Adipose tissue (tissue), 3 donors: ENCODE data around the gene SEPHS1. TPM values are rescaled to one million over a fixed set of nuclear protein-coding genes. Genes with fewer than 3 reads are reported as not detected.

Source experiments
- H3K27ac ChIP-seq: one replicate; pipeline ENCODE4 v1.5.1; 2013; ENCODE audit warnings: low read depth, low read length
- WGBS, 3 donors: extraction: QIAGEN DNeasy Blood & Tissue Kit; methylation state at CpG; one replicate each; pipeline ENCODE4 v1.1.7; 2013; 5-methylcytosine and 5-hydroxymethylcytosine counted together
- polyA plus RNA-seq, 3 donors: library from polyadenylated mRNA; stranded (reverse); fragments of 200-250 nt; gene quantifications; one replicate each; pipeline ENCODE4 v1.2.3, GENCODE V29; 2013
- donor health status: healthy with polysubstance abuse.
- donor health status: Bipolar disorder and iron deficiency.
- donor health status: healthy.

The SEPHS1 gene
- polyA plus RNA-seq, 3 donors: 22.9 to 43.0 (median 39.8) TPM

DNA sequence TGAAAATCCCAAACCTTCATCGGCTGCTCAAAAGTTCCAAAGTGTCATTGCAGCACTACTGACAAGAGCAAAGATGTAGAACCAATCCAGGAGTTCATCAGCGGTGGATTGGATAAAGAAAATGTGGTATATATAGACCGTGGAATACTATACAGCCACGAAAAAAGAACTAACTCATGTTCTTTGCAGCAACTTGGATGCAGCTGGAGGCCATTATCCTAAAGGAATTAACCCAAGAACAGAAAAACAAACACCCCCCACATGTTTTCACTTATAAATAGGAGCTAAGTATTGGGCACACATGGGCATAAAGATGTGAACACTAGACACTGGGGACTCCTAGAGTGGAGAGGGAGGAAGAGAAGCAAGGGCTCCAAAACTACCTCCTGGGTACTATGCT, 79.8 kb downstream of the SEPHS1 start:
- 72 to 93% (median 75%) methylated on average over 4 of the region's 4 CpGs for WGBS, 3 donors
- no peak overlapping the region for H3K27ac ChIP-seq

Other genes starting within 250 kb of the SEPHS1 start
- 100 to 1,000 TPM in 1 of 3 donors, 10 to 100 TPM in 2; 25.3 to 110 (median 99.8) TPM for gene OPTN, start 248.1 kb downstream of the SEPHS1 start, polyA plus RNA-seq
- gene MCM10, start 186.7 kb downstream of the SEPHS1 start, polyA plus RNA-seq: 1 to 10 TPM in 1 of 3 donors, under 1 TPM in 2; 0.06 to 1.6 (median 0.71) TPM
- gene UCMA, start 113.9 kb downstream of the SEPHS1 start, polyA plus RNA-seq: not detected
- 10 to 100 TPM; 16.2 to 71.3 (median 52.1) TPM for gene PHYH, start 48.2 kb downstream of the SEPHS1 start, polyA plus RNA-seq
- gene BEND7, start 180.7 kb upstream of the SEPHS1 start, polyA plus RNA-seq: 1 to 10 TPM; 3.8 to 7.7 (median 6.1) TPM
- gene PRPF18, start 238.7 kb upstream of the SEPHS1 start, polyA plus RNA-seq: 10 to 100 TPM in 2 of 3 donors, 1 to 10 TPM in 1; 8.9 to 19.2 (median 13.9) TPM